GM23338 (cell line): ENCODE results near the gene APOH. TPM values are rescaled to one million over a fixed set of nuclear protein-coding genes. Genes with fewer than 3 reads are reported as not detected.

Experiments
- ATAC-seq: fragments of 200-7000 bp; cut with Tn5 transposase; 3 replicates; pipeline ENCODE4 v1.9.1; 2020
- DNase-seq: peaks from one replicate; pipeline ENCODE4 v3.0.0-alpha.2; 2015; ENCODE audit warnings: low spot score
- H2AFZ ChIP-seq: fragments of 200-600 bp; sonication (generic); 2 replicates; pipeline ENCODE4 v1.8.0; 2016; ENCODE audit warnings: antibody characterized with exemption, mild to moderate bottlenecking, moderate library complexity
- H3F3A ChIP-seq: fragments of 200-600 bp; sonication (generic); replicated peaks from 2 replicates; pipeline ENCODE4 v1.8.0; 2017; ENCODE audit warnings: antibody characterized with exemption, mixed run types, low read depth
- H3K27ac ChIP-seq: fragments of 200-600 bp; sonication (generic); 2 replicates; pipeline ENCODE4 v1.6.1; 2016; ENCODE audit warnings: low read depth
- H3K27me3 ChIP-seq: fragments of 200-600 bp; sonication (generic); 2 replicates; pipeline ENCODE4 v1.8.0; 2016; ENCODE audit warnings: mild to moderate bottlenecking, mixed run types, moderate library complexity; ENCODE audit not compliant: insufficient read depth
- H3K36me3 ChIP-seq: fragments of 200-600 bp; sonication (generic); 2 replicates; pipeline ENCODE4 v1.8.0; 2016; ENCODE audit warnings: mild to moderate bottlenecking; ENCODE audit not compliant: insufficient read depth
- H3K4me1 ChIP-seq: fragments of 200-600 bp; sonication (generic); 2 replicates; pipeline ENCODE4 v1.8.0; 2016; ENCODE audit warnings: mild to moderate bottlenecking, moderate library complexity; ENCODE audit not compliant: insufficient read depth
- H3K4me2 ChIP-seq: fragments of 200-600 bp; sonication (generic); 2 replicates; pipeline ENCODE4 v1.7.1; 2017; ENCODE audit warnings: mixed run types
- H3K4me3 ChIP-seq: fragments of 200-600 bp; sonication (generic); 2 replicates; pipeline ENCODE4 v1.6.1; 2016; ENCODE audit warnings: mixed run types
- H3K79me2 ChIP-seq: fragments of 200-600 bp; sonication (generic); replicated peaks from 2 replicates; pipeline ENCODE4 v1.8.0; 2017; ENCODE audit warnings: mild to moderate bottlenecking; ENCODE audit not compliant: insufficient read depth
- H3K9me2 ChIP-seq: fragments of 200-600 bp; sonication (generic); 2 replicates; pipeline ENCODE4 v1.8.0; 2017; ENCODE audit not compliant: insufficient read depth
- H4K20me1 ChIP-seq: fragments of 200-600 bp; sonication (generic); replicated peaks from 2 replicates; pipeline ENCODE4 v1.8.0; 2017; ENCODE audit warnings: mild to moderate bottlenecking; ENCODE audit not compliant: insufficient read depth
- H3K27ac Mint-ChIP-seq: 2 replicates; pipeline ENCODE4 v1.8.0; 2020; ENCODE audit warnings: inconsistent platforms, mild to moderate bottlenecking, moderate library complexity, mixed read lengths
- H3K27me3 Mint-ChIP-seq: 3 replicates; pipeline ENCODE4 v1.8.0; 2022; ENCODE audit warnings: low read depth, mild to moderate bottlenecking, moderate library complexity, mixed read lengths, inconsistent platforms; ENCODE audit not compliant: insufficient read depth, poor library complexity
- H3K36me3 Mint-ChIP-seq: 3 replicates; pipeline ENCODE4 v1.8.0; 2021; ENCODE audit warnings: low read depth, mild to moderate bottlenecking, inconsistent platforms, moderate library complexity, mixed read lengths
- H3K4me1 Mint-ChIP-seq: 3 replicates; pipeline ENCODE4 v1.8.0; 2020; ENCODE audit warnings: mild to moderate bottlenecking, inconsistent platforms, mixed read lengths
- H3K4me3 Mint-ChIP-seq: 3 replicates; pipeline ENCODE4 v1.8.0; 2021; ENCODE audit warnings: moderate library complexity, mild to moderate bottlenecking, inconsistent platforms, mixed read lengths
- H3K9me3 Mint-ChIP-seq: 3 replicates; pipeline ENCODE4 v1.8.0; 2020; ENCODE audit warnings: moderate library complexity, mild to moderate bottlenecking, inconsistent platforms, mixed read lengths
- CREB1 ChIP-seq: fragments of 250-450 bp; sonication (Bioruptor Pico); IDR thresholded peaks from 2 replicates; pipeline ENCODE4 v1.5.0; 2020; ENCODE audit warnings: low read depth, mild to moderate bottlenecking, moderate library complexity
- CTCF ChIP-seq, 2 experiments: fragments of 200-600 bp in 1 of 2; sonication (generic) in 1 of 2; conservative IDR thresholded peaks; 2 replicates each; pipeline versions ENCODE4 v1.5.1 to v1.6.1; 2016 to 2017; ENCODE audit warnings: antibody characterized with exemption in 2 of 2, low read depth in 2 of 2, mild to moderate bottlenecking in 2 of 2, moderate library complexity in 1 of 2
- EZH2 ChIP-seq: fragments of 200-600 bp; sonication (generic); IDR thresholded peaks from one replicate; pipeline ENCODE4 v1.8.0; 2017; ENCODE audit warnings: antibody characterized with exemption, mild to moderate bottlenecking, low read depth; ENCODE audit not compliant: unreplicated experiment
- EZH2phosphoT487 ChIP-seq: fragments of 200-600 bp; sonication (generic); IDR thresholded peaks from one replicate; pipeline ENCODE4 v1.8.1; 2018; ENCODE audit warnings: antibody characterized with exemption; ENCODE audit not compliant: unreplicated experiment
- POLR2AphosphoS5 ChIP-seq: IDR thresholded peaks from 2 replicates; pipeline ENCODE4 v1.6.1; 2016; ENCODE audit warnings: antibody characterized with exemption, low read depth
- STAT1 ChIP-seq: IDR thresholded peaks from one replicate; pipeline ENCODE4 v1.6.1; 2016; ENCODE audit warnings: antibody characterized with exemption; ENCODE audit not compliant: unreplicated experiment
- ZNF114 ChIP-seq: fragments of 250-450 bp; sonication (Bioruptor Pico); IDR thresholded peaks from 2 replicates; pipeline ENCODE4 v1.5.0; 2020; ENCODE audit warnings: mild to moderate bottlenecking, moderate library complexity
- ZNF331 ChIP-seq: fragments of 250-450 bp; sonication (Bioruptor Pico); IDR thresholded peaks from 2 replicates; pipeline ENCODE4 v1.5.0; 2020; ENCODE audit warnings: low read depth, mild to moderate bottlenecking, moderate library complexity
- polyA plus RNA-seq: library from polyadenylated mRNA; unstranded; fragments of >200 nt; fragmentation: Nextera tagmentation; extraction: Ambion mirVana; gene quantifications from 2 replicates; pipeline ENCODE4 v1.2.1, GENCODE V29; 2016
- total RNA-seq: library from RNA; depleted of rRNA; stranded (reverse); fragments of >200 nt; shearing (Covaris generic); gene quantifications from 2 replicates; pipeline ENCODE4 v1.2.3, GENCODE V29; 2014
- TF ChIP-seq, protein P1 (sequence below): IDR thresholded peaks from one replicate; pipeline ENCODE4 v1.6.1; 2018; ENCODE audit warnings: antibody characterized with exemption; ENCODE audit not compliant: unreplicated experiment
- TF ChIP-seq, protein P2 (sequence below): IDR thresholded peaks from 2 replicates; pipeline ENCODE4 v1.6.1; 2016; ENCODE audit warnings: antibody characterized with exemption
- TF ChIP-seq, protein P3 (sequence below): fragments of 250-450 bp; sonication (Bioruptor Pico); IDR thresholded peaks from 2 replicates; pipeline ENCODE4 v1.5.0; 2020; ENCODE audit warnings: mild to moderate bottlenecking, moderate library complexity

Gene APOH
- total and polyA plus RNA-seq, 2 experiments from 2014 or later = not detected

GRCh38 chr17:66222798-66223350 lies 6.3 kb downstream of the APOH start (continued):
- TF ChIP-seq, protein P1, sequence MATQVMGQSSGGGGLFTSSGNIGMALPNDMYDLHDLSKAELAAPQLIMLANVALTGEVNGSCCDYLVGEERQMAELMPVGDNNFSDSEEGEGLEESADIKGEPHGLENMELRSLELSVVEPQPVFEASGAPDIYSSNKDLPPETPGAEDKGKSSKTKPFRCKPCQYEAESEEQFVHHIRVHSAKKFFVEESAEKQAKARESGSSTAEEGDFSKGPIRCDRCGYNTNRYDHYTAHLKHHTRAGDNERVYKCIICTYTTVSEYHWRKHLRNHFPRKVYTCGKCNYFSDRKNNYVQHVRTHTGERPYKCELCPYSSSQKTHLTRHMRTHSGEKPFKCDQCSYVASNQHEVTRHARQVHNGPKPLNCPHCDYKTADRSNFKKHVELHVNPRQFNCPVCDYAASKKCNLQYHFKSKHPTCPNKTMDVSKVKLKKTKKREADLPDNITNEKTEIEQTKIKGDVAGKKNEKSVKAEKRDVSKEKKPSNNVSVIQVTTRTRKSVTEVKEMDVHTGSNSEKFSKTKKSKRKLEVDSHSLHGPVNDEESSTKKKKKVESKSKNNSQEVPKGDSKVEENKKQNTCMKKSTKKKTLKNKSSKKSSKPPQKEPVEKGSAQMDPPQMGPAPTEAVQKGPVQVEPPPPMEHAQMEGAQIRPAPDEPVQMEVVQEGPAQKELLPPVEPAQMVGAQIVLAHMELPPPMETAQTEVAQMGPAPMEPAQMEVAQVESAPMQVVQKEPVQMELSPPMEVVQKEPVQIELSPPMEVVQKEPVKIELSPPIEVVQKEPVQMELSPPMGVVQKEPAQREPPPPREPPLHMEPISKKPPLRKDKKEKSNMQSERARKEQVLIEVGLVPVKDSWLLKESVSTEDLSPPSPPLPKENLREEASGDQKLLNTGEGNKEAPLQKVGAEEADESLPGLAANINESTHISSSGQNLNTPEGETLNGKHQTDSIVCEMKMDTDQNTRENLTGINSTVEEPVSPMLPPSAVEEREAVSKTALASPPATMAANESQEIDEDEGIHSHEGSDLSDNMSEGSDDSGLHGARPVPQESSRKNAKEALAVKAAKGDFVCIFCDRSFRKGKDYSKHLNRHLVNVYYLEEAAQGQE = no peak
- TF ChIP-seq STAT1 = no peak
- no peak for TF ChIP-seq EZH2phosphoT487
- TF ChIP-seq CTCF (conservative IDR thresholded peaks at IDR 0.05; ENCODE audit: low read depth in 2 of 2) = no peak
- TF ChIP-seq ZNF114 = no peak
- TF ChIP-seq CREB1 = no peak
- no peak for TF ChIP-seq POLR2AphosphoS5
- TF ChIP-seq EZH2 = no peak

DNA sequence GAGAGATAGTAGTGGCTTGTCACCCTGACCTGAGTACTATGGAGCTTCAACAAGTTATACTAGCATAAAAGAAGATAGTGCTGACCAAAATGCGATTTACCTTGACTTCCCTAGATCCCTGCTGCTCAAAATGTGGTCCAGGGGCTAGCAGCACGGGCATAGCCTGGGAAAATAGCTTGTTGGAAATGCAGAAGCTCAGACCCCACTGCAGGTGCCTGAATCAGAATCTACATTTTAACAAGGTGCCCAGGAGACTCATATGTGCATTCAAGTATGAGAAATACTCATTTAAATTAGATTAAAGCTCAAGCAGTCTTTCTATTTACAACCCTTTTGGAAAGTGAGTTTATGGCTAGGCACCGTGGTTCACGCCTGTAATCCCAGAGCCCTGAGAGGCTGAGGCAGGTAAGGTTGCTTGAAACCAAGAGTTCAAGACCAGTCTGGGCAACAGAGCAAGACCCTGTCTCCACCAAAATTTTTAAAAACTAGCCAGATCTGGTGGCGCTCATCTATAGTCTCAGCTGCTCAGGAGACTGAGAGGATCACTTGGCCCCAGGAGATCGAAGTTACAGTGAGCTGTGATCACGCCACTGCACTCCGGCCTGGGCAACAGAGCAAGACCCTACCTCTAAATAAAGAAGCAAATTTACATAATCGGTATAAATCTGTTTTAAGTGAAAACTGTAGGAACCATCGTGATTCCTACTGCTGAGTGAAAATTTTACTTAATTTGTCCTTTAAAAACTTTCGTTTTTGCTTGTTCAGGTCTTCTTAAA lies 7.3 kb downstream of the APOH start:
- Mint-ChIP-seq H3K27ac (no peak overlapping the region), H3K27me3 (no peaks in the 10 kb centered on the region), H3K9me3 (no peaks in the 10 kb centered on the region), H3K36me3 (no peaks in the 10 kb centered on the region), H3K4me1 (no peaks in the 10 kb centered on the region), H3K4me3 (no peak overlapping the region)
- Histone ChIP-seq H3K27me3 (no peaks in the 10 kb centered on the region), H3K4me1 (no peaks in the 10 kb centered on the region), H3K36me3 (no peaks in the 10 kb centered on the region), H3F3A (no peaks in the 10 kb centered on the region), H3K27ac (no peak overlapping the region), H2AFZ (0 out of 2 replicates have a peak overlapping the region, but pooled peaks have one; percentile 43), H3K79me2 (no peaks in the 10 kb centered on the region), H4K20me1 (no peaks in the 10 kb centered on the region), H3K4me2 (no peak overlapping the region), H3K9me2 (0 out of 2 replicates have a peak, but pooled peaks cover 4% of the 10 kb centered on the region), H3K4me3 (no peak overlapping the region)
- TF ChIP-seq ZNF114 (no peak), STAT1 (no peak), CREB1 (no peak), EZH2 (no peak), ZNF331 (no peak)
- TF ChIP-seq, protein P2, sequence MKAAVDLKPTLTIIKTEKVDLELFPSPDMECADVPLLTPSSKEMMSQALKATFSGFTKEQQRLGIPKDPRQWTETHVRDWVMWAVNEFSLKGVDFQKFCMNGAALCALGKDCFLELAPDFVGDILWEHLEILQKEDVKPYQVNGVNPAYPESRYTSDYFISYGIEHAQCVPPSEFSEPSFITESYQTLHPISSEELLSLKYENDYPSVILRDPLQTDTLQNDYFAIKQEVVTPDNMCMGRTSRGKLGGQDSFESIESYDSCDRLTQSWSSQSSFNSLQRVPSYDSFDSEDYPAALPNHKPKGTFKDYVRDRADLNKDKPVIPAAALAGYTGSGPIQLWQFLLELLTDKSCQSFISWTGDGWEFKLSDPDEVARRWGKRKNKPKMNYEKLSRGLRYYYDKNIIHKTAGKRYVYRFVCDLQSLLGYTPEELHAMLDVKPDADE = no peak
- TF ChIP-seq, protein P3, sequence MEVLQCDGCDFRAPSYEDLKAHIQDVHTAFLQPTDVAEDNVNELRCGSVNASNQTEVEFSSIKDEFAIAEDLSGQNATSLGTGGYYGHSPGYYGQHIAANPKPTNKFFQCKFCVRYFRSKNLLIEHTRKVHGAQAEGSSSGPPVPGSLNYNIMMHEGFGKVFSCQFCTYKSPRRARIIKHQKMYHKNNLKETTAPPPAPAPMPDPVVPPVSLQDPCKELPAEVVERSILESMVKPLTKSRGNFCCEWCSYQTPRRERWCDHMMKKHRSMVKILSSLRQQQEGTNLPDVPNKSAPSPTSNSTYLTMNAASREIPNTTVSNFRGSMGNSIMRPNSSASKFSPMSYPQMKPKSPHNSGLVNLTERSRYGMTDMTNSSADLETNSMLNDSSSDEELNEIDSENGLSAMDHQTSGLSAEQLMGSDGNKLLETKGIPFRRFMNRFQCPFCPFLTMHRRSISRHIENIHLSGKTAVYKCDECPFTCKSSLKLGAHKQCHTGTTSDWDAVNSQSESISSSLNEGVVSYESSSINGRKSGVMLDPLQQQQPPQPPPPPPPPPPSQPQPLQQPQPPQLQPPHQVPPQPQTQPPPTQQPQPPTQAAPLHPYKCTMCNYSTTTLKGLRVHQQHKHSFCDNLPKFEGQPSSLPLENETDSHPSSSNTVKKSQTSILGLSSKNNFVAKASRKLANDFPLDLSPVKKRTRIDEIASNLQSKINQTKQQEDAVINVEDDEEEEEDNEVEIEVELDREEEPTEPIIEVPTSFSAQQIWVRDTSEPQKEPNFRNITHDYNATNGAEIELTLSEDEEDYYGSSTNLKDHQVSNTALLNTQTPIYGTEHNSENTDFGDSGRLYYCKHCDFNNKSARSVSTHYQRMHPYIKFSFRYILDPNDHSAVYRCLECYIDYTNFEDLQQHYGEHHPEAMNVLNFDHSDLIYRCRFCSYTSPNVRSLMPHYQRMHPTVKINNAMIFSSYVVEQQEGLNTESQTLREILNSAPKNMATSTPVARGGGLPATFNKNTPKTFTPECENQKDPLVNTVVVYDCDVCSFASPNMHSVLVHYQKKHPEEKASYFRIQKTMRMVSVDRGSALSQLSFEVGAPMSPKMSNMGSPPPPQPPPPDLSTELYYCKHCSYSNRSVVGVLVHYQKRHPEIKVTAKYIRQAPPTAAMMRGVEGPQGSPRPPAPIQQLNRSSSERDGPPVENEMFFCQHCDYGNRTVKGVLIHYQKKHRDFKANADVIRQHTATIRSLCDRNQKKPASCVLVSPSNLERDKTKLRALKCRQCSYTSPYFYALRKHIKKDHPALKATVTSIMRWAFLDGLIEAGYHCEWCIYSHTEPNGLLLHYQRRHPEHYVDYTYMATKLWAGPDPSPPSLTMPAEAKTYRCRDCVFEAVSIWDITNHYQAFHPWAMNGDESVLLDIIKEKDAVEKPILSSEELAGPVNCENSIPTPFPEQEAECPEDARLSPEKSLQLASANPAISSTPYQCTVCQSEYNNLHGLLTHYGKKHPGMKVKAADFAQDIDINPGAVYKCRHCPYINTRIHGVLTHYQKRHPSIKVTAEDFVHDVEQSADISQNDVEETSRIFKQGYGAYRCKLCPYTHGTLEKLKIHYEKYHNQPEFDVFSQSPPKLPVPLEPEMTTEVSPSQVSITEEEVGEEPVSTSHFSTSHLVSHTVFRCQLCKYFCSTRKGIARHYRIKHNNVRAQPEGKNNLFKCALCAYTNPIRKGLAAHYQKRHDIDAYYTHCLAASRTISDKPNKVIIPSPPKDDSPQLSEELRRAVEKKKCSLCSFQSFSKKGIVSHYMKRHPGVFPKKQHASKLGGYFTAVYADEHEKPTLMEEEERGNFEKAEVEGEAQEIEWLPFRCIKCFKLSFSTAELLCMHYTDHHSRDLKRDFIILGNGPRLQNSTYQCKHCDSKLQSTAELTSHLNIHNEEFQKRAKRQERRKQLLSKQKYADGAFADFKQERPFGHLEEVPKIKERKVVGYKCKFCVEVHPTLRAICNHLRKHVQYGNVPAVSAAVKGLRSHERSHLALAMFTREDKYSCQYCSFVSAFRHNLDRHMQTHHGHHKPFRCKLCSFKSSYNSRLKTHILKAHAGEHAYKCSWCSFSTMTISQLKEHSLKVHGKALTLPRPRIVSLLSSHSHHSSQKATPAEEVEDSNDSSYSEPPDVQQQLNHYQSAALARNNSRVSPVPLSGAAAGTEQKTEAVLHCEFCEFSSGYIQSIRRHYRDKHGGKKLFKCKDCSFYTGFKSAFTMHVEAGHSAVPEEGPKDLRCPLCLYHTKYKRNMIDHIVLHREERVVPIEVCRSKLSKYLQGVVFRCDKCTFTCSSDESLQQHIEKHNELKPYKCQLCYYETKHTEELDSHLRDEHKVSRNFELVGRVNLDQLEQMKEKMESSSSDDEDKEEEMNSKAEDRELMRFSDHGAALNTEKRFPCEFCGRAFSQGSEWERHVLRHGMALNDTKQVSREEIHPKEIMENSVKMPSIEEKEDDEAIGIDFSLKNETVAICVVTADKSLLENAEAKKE = no peak
- no peak for DNase-seq
- ATAC-seq = no peak
